ENCODE measurements around the gene ARSB.

ARSB gene

GRCh38 chr5:78890667-78891379 is 94.3 kb downstream of the ARSB start:
- Histone ChIP-seq H4K20me1 (ENCODE audit: insufficient read depth, low read length) (no peaks in the 10 kb centered on the region), H2AFZ (ENCODE audit: low read length) (no peak overlapping the region), H3F3A (ENCODE audit: insufficient read depth, low read length) (peaks cover 13% of the 10 kb centered on the region), H3K4me1 (ENCODE audit: low read length) (peaks cover 21% of the 10 kb centered on the region), H3K4me2 (ENCODE audit: low read depth, low read length) (no peak overlapping the region), H3K9ac (ENCODE audit: low read length) (no peak overlapping the region), H3K27me3 (replicated peaks; ENCODE audit: insufficient read depth, low read length) (no peaks in the 10 kb centered on the region), H3K36me3 (replicated peaks; ENCODE audit: insufficient read depth, low read length) (no peaks in the 10 kb centered on the region), H3K27ac (ENCODE audit: low read length) (no peak overlapping the region), H3K4me3 (ENCODE audit: low read length) (no peak overlapping the region), H3K79me2 (ENCODE audit: low read length) (no peaks in the 10 kb centered on the region), H3K9me2 (replicated peaks; ENCODE audit: insufficient read depth, low read length) (no peaks in the 10 kb centered on the region), H3K9me3 (replicated peaks; ENCODE audit: insufficient read depth, low read length) (no peaks in the 10 kb centered on the region)
- no peak for DNase-seq
- no peak for TF ChIP-seq EZH2 (optimal IDR thresholded peaks at IDR 0.05; ENCODE audit: low read depth, low read length)
- TF ChIP-seq, protein P1, sequence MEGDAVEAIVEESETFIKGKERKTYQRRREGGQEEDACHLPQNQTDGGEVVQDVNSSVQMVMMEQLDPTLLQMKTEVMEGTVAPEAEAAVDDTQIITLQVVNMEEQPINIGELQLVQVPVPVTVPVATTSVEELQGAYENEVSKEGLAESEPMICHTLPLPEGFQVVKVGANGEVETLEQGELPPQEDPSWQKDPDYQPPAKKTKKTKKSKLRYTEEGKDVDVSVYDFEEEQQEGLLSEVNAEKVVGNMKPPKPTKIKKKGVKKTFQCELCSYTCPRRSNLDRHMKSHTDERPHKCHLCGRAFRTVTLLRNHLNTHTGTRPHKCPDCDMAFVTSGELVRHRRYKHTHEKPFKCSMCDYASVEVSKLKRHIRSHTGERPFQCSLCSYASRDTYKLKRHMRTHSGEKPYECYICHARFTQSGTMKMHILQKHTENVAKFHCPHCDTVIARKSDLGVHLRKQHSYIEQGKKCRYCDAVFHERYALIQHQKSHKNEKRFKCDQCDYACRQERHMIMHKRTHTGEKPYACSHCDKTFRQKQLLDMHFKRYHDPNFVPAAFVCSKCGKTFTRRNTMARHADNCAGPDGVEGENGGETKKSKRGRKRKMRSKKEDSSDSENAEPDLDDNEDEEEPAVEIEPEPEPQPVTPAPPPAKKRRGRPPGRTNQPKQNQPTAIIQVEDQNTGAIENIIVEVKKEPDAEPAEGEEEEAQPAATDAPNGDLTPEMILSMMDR (IDR thresholded peaks at IDR 0.05; ENCODE audit: low read length) = no peak

DNA sequence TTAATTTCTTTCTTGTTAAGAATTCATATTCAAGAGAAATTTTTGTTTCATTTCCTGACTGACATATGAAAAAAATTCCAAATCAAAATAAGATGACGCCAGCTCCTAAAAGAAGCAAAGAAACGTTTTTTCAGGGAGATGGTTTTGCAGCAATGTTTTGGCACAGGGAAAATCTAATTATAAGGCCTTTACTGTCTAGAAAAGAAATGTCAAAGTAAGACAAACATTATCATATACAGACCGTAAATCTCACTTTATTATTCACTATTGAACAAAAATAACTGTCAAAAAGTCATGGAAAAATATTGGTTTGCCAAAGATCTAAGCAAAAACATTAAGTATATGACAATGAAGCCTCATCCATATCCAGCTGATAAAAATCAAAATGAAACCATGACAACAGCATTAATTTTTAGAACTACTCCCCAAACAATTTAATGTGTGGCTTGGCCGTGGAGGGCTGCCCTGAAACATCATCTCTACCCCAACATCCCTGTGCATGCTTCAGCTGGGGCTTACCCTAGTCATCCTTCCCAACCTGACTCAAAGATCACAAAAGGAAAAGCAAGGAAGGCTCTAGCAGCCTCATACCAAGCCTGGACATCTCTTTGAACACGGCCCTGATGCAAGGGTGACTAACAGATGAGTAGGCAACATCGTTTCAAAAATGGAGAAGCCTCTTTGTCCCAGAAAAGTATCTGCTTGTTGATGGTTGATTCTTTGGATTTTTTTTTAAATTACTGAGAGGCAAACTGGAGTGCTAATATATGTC is 95.6 kb downstream of the ARSB start:
- TF ChIP-seq EZH2phosphoT487 (IDR thresholded peaks at IDR 0.05; ENCODE audit: low read length) (no peak), EZH2 (optimal IDR thresholded peaks at IDR 0.05; ENCODE audit: low read depth, low read length) (no peak)
- TF ChIP-seq, protein P1 (IDR thresholded peaks at IDR 0.05; ENCODE audit: low read length) = no peak
- Histone ChIP-seq H3K4me2 (ENCODE audit: low read depth, low read length) (no peak overlapping the region), H3K79me2 (ENCODE audit: low read length) (no peaks in the 10 kb centered on the region), H3K9ac (ENCODE audit: low read length) (no peak overlapping the region), H4K20me1 (ENCODE audit: insufficient read depth, low read length) (no peaks in the 10 kb centered on the region), H2AFZ (ENCODE audit: low read length) (no peak overlapping the region), H3K9me2 (replicated peaks; ENCODE audit: insufficient read depth, low read length) (no peaks in the 10 kb centered on the region), H3K9me3 (replicated peaks; ENCODE audit: insufficient read depth, low read length) (no peaks in the 10 kb centered on the region), H3K4me3 (ENCODE audit: low read length) (no peak overlapping the region), H3K4me1 (ENCODE audit: low read length) (peaks cover 14% of the 10 kb centered on the region), H3K27ac (ENCODE audit: low read length) (no peak overlapping the region), H3K27me3 (replicated peaks; ENCODE audit: insufficient read depth, low read length) (no peaks in the 10 kb centered on the region), H3K36me3 (replicated peaks; ENCODE audit: insufficient read depth, low read length) (no peaks in the 10 kb centered on the region), H3F3A (ENCODE audit: insufficient read depth, low read length) (peaks cover 12% of the 10 kb centered on the region)
- no peak for DNase-seq

GRCh38 chr5:78888580-78889368 is 96.3 kb downstream of the ARSB start:
- TF ChIP-seq, protein P1 (IDR thresholded peaks at IDR 0.05; ENCODE audit: low read length) = no peak
- TF ChIP-seq EZH2phosphoT487 (IDR thresholded peaks at IDR 0.05; ENCODE audit: low read length) (no peak), EZH2 (optimal IDR thresholded peaks at IDR 0.05; ENCODE audit: low read depth, low read length) (no peak)
- Histone ChIP-seq H3K4me2 (ENCODE audit: low read depth, low read length) (no peak overlapping the region), H3K9me3 (replicated peaks; ENCODE audit: insufficient read depth, low read length) (no peaks in the 10 kb centered on the region), H3F3A (ENCODE audit: insufficient read depth, low read length) (peaks cover 4% of the 10 kb centered on the region; the same call in 1 of the 2 replicates), H3K79me2 (ENCODE audit: low read length) (no peaks in the 10 kb centered on the region), H3K4me1 (ENCODE audit: low read length) (peaks cover 7% of the 10 kb centered on the region), H3K36me3 (replicated peaks; ENCODE audit: insufficient read depth, low read length) (no peaks in the 10 kb centered on the region), H4K20me1 (ENCODE audit: insufficient read depth, low read length) (no peaks in the 10 kb centered on the region), H3K4me3 (ENCODE audit: low read length) (no peak overlapping the region), H3K27ac (ENCODE audit: low read length) (no peak overlapping the region), H3K27me3 (replicated peaks; ENCODE audit: insufficient read depth, low read length) (no peaks in the 10 kb centered on the region), H3K9ac (ENCODE audit: low read length) (no peak overlapping the region), H3K9me2 (replicated peaks; ENCODE audit: insufficient read depth, low read length) (no peaks in the 10 kb centered on the region), H2AFZ (ENCODE audit: low read length) (no peak overlapping the region)
- no peak for DNase-seq
